Panc1 (cell line): ENCODE measurements around the gene HRH2. TPM values are rescaled to one million over a fixed set of nuclear protein-coding genes. Genes with fewer than 3 reads are reported as not detected.

Experiments
- ATAC-seq: fragments of 200-7000 bp; cut with Tn5 transposase; 2 replicates; pipeline ENCODE4 v1.9.1; 2020; ENCODE audit warnings: mild to moderate bottlenecking, moderate library complexity
- BruUV-seq: library from RNA; stranded (reverse); fragments of 400-500 nt; replicated peaks from 2 replicates; lab custom pipeline; 2021; lab: Mats Ljungman, UMichigan
- CTCF ChIA-PET: fragments of 300-600 bp; sonication (Branson Sonifier 250); formaldehyde crosslinking; loops from one replicate; lab custom pipeline; 2022; ENCODE audit warnings: antibody characterized with exemption; lab: Charles Lee
- POLR2A ChIA-PET: fragments of 300-600 bp; sonication (Branson Sonifier 250); formaldehyde crosslinking; loops from one replicate; lab custom pipeline; 2022; ENCODE audit warnings: antibody characterized with exemption; lab: Charles Lee
- DNase-seq: peaks from one replicate; pipeline ENCODE4 v3.0.0-alpha.2; 2010; ENCODE audit warnings: low read depth, low spot score
- H3K27ac ChIP-seq: 2 replicates; pipeline ENCODE4 v1.5.1; 2011; ENCODE audit warnings: mild to moderate bottlenecking, low read length, inconsistent platforms
- H3K27me3 ChIP-seq: fragments of 200-500 bp; sonication (Bioruptor generic); 2 replicates; pipeline ENCODE4 v1.6.0; 2014; ENCODE audit warnings: low read length, inconsistent platforms; ENCODE audit not compliant: control insufficient read depth, insufficient read depth
- H3K36me3 ChIP-seq: fragments of 200-500 bp; sonication (Bioruptor generic); 2 replicates; pipeline ENCODE4 v1.5.1; 2014; ENCODE audit warnings: inconsistent platforms, mild to moderate bottlenecking, low read length, moderate library complexity; ENCODE audit not compliant: control insufficient read depth, insufficient read depth
- H3K4me1 ChIP-seq: 2 replicates; pipeline ENCODE4 v1.5.1; 2011; ENCODE audit warnings: inconsistent platforms, mild to moderate bottlenecking, low read length, moderate library complexity; ENCODE audit not compliant: control insufficient read depth, insufficient read depth
- H3K4me3 ChIP-seq, 2 experiments: 2 replicates each; pipeline ENCODE4 v1.5.1; 2011 to 2012; ENCODE audit warnings: low read depth in 2 of 2, low read length in 2 of 2, mild to moderate bottlenecking in 2 of 2, inconsistent platforms in 1 of 2, moderate library complexity in 1 of 2
- H3K9me3 ChIP-seq: fragments of 200-500 bp; sonication (Bioruptor generic); 2 replicates; pipeline ENCODE4 v1.5.1; 2014; ENCODE audit warnings: low read depth, mild to moderate bottlenecking, inconsistent platforms, low read length, moderate library complexity; ENCODE audit not compliant: control insufficient read depth, insufficient read depth
- POLR2AphosphoS5 ChIP-seq: IDR thresholded peaks from 2 replicates; pipeline ENCODE4 v1.6.1; 2012; ENCODE audit warnings: mild to moderate bottlenecking, low read depth, low read length, moderate library complexity
- SIN3A ChIP-seq: IDR thresholded peaks from 2 replicates; pipeline ENCODE4 v1.6.1; 2012; ENCODE audit warnings: low read depth, mild to moderate bottlenecking, low read length, moderate library complexity, borderline replicate concordance; ENCODE audit not compliant: insufficient read depth
- TCF7L2 ChIP-seq: IDR thresholded peaks from 2 replicates; pipeline ENCODE4 v1.6.1; 2011; ENCODE audit warnings: mild to moderate bottlenecking, low read depth, low read length, inconsistent platforms
- in situ Hi-C: cut with HindIII; loops from 2 replicates; pipeline ENCODE4 v1.10.0; 2016; ENCODE audit warnings: low sequenced_read_pairs, low pct_unique_long_range_greater_than_20kb
- intact Hi-C: fragments of 100-400 bp; cut with micrococcal nuclease; formaldehyde crosslinking; loops from one replicate; pipeline ENCODE4 v1.10.0; 2022; ENCODE audit not compliant: unreplicated experiment
- total RNA-seq: library from RNA; stranded (reverse); gene quantifications from one replicate; pipeline ENCODE4 v1.2.1, GENCODE V29; 2021; ENCODE audit not compliant: unreplicated experiment
- TF ChIP-seq, protein P1 (sequence below), 2 experiments: IDR thresholded peaks; 2 replicates each; pipeline ENCODE4 v1.6.1; 2011 to 2012; ENCODE audit warnings: low read depth in 2 of 2, control low read depth in 1 of 2, low read length in 1 of 2, mild to moderate bottlenecking in 1 of 2, moderate library complexity in 1 of 2; ENCODE audit not compliant: insufficient read depth in 1 of 2
- TF ChIP-seq, protein P2 (sequence below): fragments of 450-650 bp; IDR thresholded peaks from 2 replicates; pipeline ENCODE4 v1.5.1; 2017; ENCODE audit warnings: mild to moderate bottlenecking

HRH2 gene
- total RNA-seq, 1 experiment from 2014 or later, result 0.33 TPM

DNA sequence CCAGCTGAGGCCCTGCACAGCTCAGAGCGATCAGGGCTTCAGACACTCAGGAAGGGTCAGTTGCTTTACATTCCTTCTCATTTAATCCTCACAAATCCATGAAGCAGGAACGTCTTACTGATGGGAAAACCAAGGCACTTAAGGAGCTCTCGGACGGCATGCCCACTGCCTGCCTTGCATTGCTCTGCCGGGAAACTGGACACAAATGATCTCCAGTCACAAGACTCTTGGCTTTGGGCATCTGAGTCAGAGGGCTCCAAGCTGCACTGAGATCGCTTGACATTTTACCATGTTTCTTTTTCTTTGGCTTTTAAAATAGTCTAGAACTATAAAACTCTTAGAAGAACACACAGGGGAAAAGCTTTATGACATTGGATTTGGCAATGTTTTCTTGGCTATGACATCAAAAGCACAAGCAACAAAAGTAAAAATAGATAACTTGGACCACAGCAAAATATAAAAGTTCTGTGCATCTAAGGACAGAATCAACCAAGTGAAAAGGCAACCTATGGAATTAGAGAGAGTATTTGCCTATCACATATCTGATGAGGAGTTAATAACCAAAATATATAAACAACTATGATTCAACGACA, 43.6 kb upstream of the HRH2 start:
- Histone ChIP-seq H3K9me3 (no peaks in the 10 kb centered on the region), H3K4me3 (no peak overlapping the region), H3K27ac (no peak overlapping the region), H3K36me3 (no peaks in the 10 kb centered on the region), H3K27me3 (no peaks in the 10 kb centered on the region), H3K4me1 (no peaks in the 10 kb centered on the region)
- ATAC-seq (no peak), DNase-seq (no peak)
- POLR2A ChIA-PET, result no interaction called here
- CTCF ChIA-PET, result no interaction called here
- no peak for TF ChIP-seq SIN3A
- TF ChIP-seq, protein P1, sequence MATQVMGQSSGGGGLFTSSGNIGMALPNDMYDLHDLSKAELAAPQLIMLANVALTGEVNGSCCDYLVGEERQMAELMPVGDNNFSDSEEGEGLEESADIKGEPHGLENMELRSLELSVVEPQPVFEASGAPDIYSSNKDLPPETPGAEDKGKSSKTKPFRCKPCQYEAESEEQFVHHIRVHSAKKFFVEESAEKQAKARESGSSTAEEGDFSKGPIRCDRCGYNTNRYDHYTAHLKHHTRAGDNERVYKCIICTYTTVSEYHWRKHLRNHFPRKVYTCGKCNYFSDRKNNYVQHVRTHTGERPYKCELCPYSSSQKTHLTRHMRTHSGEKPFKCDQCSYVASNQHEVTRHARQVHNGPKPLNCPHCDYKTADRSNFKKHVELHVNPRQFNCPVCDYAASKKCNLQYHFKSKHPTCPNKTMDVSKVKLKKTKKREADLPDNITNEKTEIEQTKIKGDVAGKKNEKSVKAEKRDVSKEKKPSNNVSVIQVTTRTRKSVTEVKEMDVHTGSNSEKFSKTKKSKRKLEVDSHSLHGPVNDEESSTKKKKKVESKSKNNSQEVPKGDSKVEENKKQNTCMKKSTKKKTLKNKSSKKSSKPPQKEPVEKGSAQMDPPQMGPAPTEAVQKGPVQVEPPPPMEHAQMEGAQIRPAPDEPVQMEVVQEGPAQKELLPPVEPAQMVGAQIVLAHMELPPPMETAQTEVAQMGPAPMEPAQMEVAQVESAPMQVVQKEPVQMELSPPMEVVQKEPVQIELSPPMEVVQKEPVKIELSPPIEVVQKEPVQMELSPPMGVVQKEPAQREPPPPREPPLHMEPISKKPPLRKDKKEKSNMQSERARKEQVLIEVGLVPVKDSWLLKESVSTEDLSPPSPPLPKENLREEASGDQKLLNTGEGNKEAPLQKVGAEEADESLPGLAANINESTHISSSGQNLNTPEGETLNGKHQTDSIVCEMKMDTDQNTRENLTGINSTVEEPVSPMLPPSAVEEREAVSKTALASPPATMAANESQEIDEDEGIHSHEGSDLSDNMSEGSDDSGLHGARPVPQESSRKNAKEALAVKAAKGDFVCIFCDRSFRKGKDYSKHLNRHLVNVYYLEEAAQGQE (IDR thresholded peaks at IDR 0.05; ENCODE audit: insufficient read depth in 1 of 2, low read depth in 2 of 2, low read length in 1 of 2), result no peak
- no peak for TF ChIP-seq POLR2AphosphoS5
- TF ChIP-seq, protein P2, sequence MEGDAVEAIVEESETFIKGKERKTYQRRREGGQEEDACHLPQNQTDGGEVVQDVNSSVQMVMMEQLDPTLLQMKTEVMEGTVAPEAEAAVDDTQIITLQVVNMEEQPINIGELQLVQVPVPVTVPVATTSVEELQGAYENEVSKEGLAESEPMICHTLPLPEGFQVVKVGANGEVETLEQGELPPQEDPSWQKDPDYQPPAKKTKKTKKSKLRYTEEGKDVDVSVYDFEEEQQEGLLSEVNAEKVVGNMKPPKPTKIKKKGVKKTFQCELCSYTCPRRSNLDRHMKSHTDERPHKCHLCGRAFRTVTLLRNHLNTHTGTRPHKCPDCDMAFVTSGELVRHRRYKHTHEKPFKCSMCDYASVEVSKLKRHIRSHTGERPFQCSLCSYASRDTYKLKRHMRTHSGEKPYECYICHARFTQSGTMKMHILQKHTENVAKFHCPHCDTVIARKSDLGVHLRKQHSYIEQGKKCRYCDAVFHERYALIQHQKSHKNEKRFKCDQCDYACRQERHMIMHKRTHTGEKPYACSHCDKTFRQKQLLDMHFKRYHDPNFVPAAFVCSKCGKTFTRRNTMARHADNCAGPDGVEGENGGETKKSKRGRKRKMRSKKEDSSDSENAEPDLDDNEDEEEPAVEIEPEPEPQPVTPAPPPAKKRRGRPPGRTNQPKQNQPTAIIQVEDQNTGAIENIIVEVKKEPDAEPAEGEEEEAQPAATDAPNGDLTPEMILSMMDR, result no peak
- TF ChIP-seq TCF7L2, result no peak
- intact Hi-C loops (no loop called here), in situ Hi-C loops (no loop called here)
- BruUV-seq, result no TSS peak

- in situ Hi-C loops (no loop called here), intact Hi-C loops (no loop called here)
- ATAC-seq (no peak), DNase-seq (no peak)
- H3K4me1 ChIP-seq, result no peaks in the 10 kb centered on the region
- no peaks in the 10 kb centered on the region for H3K36me3 ChIP-seq
- no peak overlapping the region for H3K4me3 ChIP-seq
- no peak for TF ChIP-seq TCF7L2
- TF ChIP-seq, protein P1 (IDR thresholded peaks at IDR 0.05; ENCODE audit: insufficient read depth in 1 of 2, low read depth in 2 of 2, low read length in 1 of 2), result no peak
- TF ChIP-seq, protein P2, result no peak
- TF ChIP-seq SIN3A, result no peak
- no peaks in the 10 kb centered on the region for H3K9me3 ChIP-seq
- CTCF ChIA-PET, result no interaction called here
- no TSS peak for BruUV-seq
- H3K27ac ChIP-seq, result no peak overlapping the region
- POLR2A ChIA-PET, result no interaction called here
- no peaks in the 10 kb centered on the region for H3K27me3 ChIP-seq
Observed at GRCh38 chr5:175614861-175615260, 43.0 kb upstream of the HRH2 start.
